ENCODE data around the gene MYH15.

MYH15 gene

DNA sequence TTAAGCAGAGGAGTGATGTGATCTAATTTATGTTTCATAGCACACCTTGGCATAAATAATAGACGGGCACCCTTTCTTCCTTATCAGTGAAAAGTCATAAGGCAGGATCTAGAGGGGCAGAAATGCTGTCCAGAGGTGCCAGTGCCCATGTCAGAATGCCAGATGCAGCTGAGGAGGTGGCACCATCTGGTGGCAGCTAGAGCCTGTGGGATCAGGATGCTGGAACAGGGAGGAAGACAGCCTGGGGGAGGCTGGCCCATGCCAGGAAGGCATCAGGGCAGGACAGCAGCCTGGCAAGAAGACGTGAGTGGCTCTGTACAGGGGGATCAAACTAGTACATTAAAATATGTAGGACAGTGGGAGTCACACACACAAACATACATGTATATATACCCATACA, 16.5 kb downstream of the MYH15 start:
- H4K8ac ChIP-seq (ENCODE audit: low read depth, low read length), result no peak overlapping the region
- no peaks in the 10 kb centered on the region for H3K27me3 ChIP-seq (ENCODE audit: control insufficient read depth in 3 of 3, insufficient read depth in 3 of 3, low read depth in 1 of 3, low read length in 3 of 3)
- peaks cover 0 to 2% of the 10 kb centered on the region in 2 donors for H3K36me3 ChIP-seq (replicated peaks in 1 of 2; ENCODE audit: control insufficient read depth in 2 of 2, insufficient read depth in 2 of 2, low read length in 2 of 2)
- H3K4me2 ChIP-seq (ENCODE audit: insufficient read depth, low read length, poor library complexity, severe bottlenecking), result no peak overlapping the region
- no peak overlapping the region for H3K4me3 ChIP-seq (ENCODE audit: low read length in 2 of 2)
- no peak overlapping the region for H2AK5ac ChIP-seq (ENCODE audit: low read depth, low read length)
- no peak overlapping the region for H3K23ac ChIP-seq (ENCODE audit: low read depth, low read length, poor library complexity)
- H2AFZ ChIP-seq (ENCODE audit: low read length), result no peak overlapping the region
- no peak overlapping the region for H4K91ac ChIP-seq (ENCODE audit: low read depth, low read length, poor library complexity)
- no peak overlapping the region for H3K27ac ChIP-seq (replicated peaks; ENCODE audit: low read length)
- H2BK5ac ChIP-seq (ENCODE audit: low read length), result no peak overlapping the region
- no peaks in the 10 kb centered on the region for H3K79me1 ChIP-seq (ENCODE audit: low read depth, low read length)
- H3K4me1 ChIP-seq (ENCODE audit: control insufficient read depth in 2 of 2, insufficient read depth in 1 of 2, low read depth in 1 of 2, low read length in 2 of 2), result no peaks in the 10 kb centered on the region
- WGBS, 2 donors (ENCODE audit: extremely low coverage in 2 of 2, insufficient read length in 2 of 2, insufficient replicate concordance in 1 of 2), result no CpG with 5 or more reads among the region's 2 CpGs
- H2BK12ac ChIP-seq (ENCODE audit: low read length), result no peak overlapping the region
- no peak overlapping the region for H3K9ac ChIP-seq (ENCODE audit: low read depth, low read length, poor library complexity)
- no peaks in the 10 kb centered on the region for H3K9me3 ChIP-seq (replicated peaks in 1 of 2; ENCODE audit: control insufficient read depth in 2 of 2, insufficient read depth in 1 of 2, low read depth in 1 of 2, low read length in 2 of 2)
- no peak overlapping the region for H2BK15ac ChIP-seq (ENCODE audit: low read length)
- no peak overlapping the region for H3K4ac ChIP-seq (ENCODE audit: low read length)
- no peak for DNase-seq (ENCODE audit: low spot score)
- no peak overlapping the region for H3K14ac ChIP-seq (ENCODE audit: low read length)
- no peak overlapping the region for H3K18ac ChIP-seq (ENCODE audit: low read length)
- no peak overlapping the region for H2BK120ac ChIP-seq (ENCODE audit: low read depth, low read length)

DNA sequence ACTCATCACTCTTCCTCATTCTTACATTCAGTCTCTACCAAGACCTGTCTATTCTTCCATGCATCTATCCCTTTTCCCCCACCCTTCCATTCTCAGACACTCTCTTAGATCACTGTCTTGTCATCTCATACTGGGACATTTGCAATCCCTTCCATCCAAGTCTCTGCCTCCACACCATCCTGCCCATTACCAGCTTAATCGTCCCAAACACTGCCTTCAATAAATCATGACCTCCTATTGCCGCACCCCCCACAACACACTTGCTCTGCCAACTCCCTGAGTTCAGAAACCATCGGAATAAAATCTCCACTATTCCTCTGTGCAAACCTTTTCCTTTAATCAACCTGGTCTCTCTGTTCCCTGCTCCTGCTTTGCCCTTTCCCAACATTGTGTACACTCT, 18.9 kb downstream of the MYH15 start:
- Histone ChIP-seq H3K4me3 (ENCODE audit: low read length in 2 of 2) (no peak overlapping the region), H2BK5ac (ENCODE audit: low read length) (no peak overlapping the region), H3K4ac (ENCODE audit: low read length) (no peak overlapping the region), H3K4me2 (ENCODE audit: insufficient read depth, low read length, poor library complexity, severe bottlenecking) (no peak overlapping the region), H2AFZ (ENCODE audit: low read length) (no peak overlapping the region), H3K23ac (ENCODE audit: low read depth, low read length, poor library complexity) (no peak overlapping the region), H2AK5ac (ENCODE audit: low read depth, low read length) (no peak overlapping the region), H3K18ac (ENCODE audit: low read length) (no peak overlapping the region), H3K9ac (ENCODE audit: low read depth, low read length, poor library complexity) (no peak overlapping the region), H3K4me1 (ENCODE audit: control insufficient read depth in 2 of 2, insufficient read depth in 1 of 2, low read depth in 1 of 2, low read length in 2 of 2) (peaks cover 2 to 12% of the 10 kb centered on the region in 2 donors), H2BK15ac (ENCODE audit: low read length) (no peak overlapping the region), H3K9me3 (replicated peaks in 1 of 2; ENCODE audit: control insufficient read depth in 2 of 2, insufficient read depth in 1 of 2, low read depth in 1 of 2, low read length in 2 of 2) (no peaks in the 10 kb centered on the region), H3K27ac (replicated peaks; ENCODE audit: low read length) (no peak overlapping the region), H3K27me3 (ENCODE audit: control insufficient read depth in 3 of 3, insufficient read depth in 3 of 3, low read depth in 1 of 3, low read length in 3 of 3) (no peaks in the 10 kb centered on the region), H4K8ac (ENCODE audit: low read depth, low read length) (no peak overlapping the region), H2BK12ac (ENCODE audit: low read length) (no peak overlapping the region), H3K14ac (ENCODE audit: low read length) (no peak overlapping the region), H3K79me1 (ENCODE audit: low read depth, low read length) (no peaks in the 10 kb centered on the region), H4K91ac (ENCODE audit: low read depth, low read length, poor library complexity) (no peak overlapping the region), H2BK120ac (ENCODE audit: low read depth, low read length) (no peak overlapping the region), H3K36me3 (replicated peaks in 1 of 2; ENCODE audit: control insufficient read depth in 2 of 2, insufficient read depth in 2 of 2, low read length in 2 of 2) (peaks cover 0 to 2% of the 10 kb centered on the region in 2 donors)
- no peak for DNase-seq (ENCODE audit: low spot score)
- WGBS, 2 donors (ENCODE audit: extremely low coverage in 2 of 2, insufficient read length in 2 of 2, insufficient replicate concordance in 1 of 2), result no CpG with 5 or more reads among the region's 3 CpGs

DNA sequence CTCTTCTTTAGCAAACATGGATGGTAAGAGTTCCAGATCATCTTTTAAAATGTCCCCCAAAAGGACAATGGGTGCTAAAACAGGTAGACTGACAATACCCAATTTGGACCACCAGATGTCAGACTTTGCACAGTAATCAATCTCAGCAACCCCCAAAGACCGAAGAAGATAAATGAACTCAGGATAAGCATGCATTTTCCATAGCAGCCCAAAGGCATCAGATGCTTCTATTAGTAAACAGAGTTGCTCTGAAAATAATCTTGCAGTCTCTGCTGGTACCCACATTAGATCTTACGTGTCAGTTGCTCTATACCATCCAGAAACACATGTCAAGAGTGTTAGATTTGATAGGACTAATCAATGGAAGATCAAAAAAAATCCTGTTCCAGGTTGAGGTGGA, 20.6 kb downstream of the MYH15 start:
- Histone ChIP-seq H2BK12ac (ENCODE audit: low read length) (no peak overlapping the region), H2AK5ac (ENCODE audit: low read depth, low read length) (no peak overlapping the region), H3K9me3 (replicated peaks in 1 of 2; ENCODE audit: control insufficient read depth in 2 of 2, insufficient read depth in 1 of 2, low read depth in 1 of 2, low read length in 2 of 2) (no peaks in the 10 kb centered on the region), H2BK5ac (ENCODE audit: low read length) (no peak overlapping the region), H3K14ac (ENCODE audit: low read length) (no peak overlapping the region), H3K27me3 (ENCODE audit: control insufficient read depth in 3 of 3, insufficient read depth in 3 of 3, low read depth in 1 of 3, low read length in 3 of 3) (no peaks in the 10 kb centered on the region), H3K36me3 (replicated peaks in 1 of 2; ENCODE audit: control insufficient read depth in 2 of 2, insufficient read depth in 2 of 2, low read length in 2 of 2) (peaks cover 0 to 2% of the 10 kb centered on the region in 2 donors), H3K4me2 (ENCODE audit: insufficient read depth, low read length, poor library complexity, severe bottlenecking) (no peak overlapping the region), H3K4me3 (ENCODE audit: low read length in 2 of 2) (no peak overlapping the region), H3K79me1 (ENCODE audit: low read depth, low read length) (no peaks in the 10 kb centered on the region), H3K9ac (ENCODE audit: low read depth, low read length, poor library complexity) (no peak overlapping the region), H2BK15ac (ENCODE audit: low read length) (no peak overlapping the region), H4K91ac (ENCODE audit: low read depth, low read length, poor library complexity) (no peak overlapping the region), H3K27ac (replicated peaks; ENCODE audit: low read length) (no peak overlapping the region), H2BK120ac (ENCODE audit: low read depth, low read length) (no peak overlapping the region), H3K4me1 (ENCODE audit: control insufficient read depth in 2 of 2, insufficient read depth in 1 of 2, low read depth in 1 of 2, low read length in 2 of 2) (peaks cover 7 to 22% of the 10 kb centered on the region in 2 donors), H3K18ac (ENCODE audit: low read length) (no peak overlapping the region), H2AFZ (ENCODE audit: low read length) (peak overlapping the region; percentile 10), H4K8ac (ENCODE audit: low read depth, low read length) (no peak overlapping the region), H3K23ac (ENCODE audit: low read depth, low read length, poor library complexity) (no peak overlapping the region), H3K4ac (ENCODE audit: low read length) (no peak overlapping the region)
- WGBS, 2 donors (ENCODE audit: extremely low coverage in 2 of 2, insufficient read length in 2 of 2, insufficient replicate concordance in 1 of 2), result no CpG with 5 or more reads among the region's 2 CpGs
- DNase-seq (ENCODE audit: low spot score), result peak; percentile 64

DNA sequence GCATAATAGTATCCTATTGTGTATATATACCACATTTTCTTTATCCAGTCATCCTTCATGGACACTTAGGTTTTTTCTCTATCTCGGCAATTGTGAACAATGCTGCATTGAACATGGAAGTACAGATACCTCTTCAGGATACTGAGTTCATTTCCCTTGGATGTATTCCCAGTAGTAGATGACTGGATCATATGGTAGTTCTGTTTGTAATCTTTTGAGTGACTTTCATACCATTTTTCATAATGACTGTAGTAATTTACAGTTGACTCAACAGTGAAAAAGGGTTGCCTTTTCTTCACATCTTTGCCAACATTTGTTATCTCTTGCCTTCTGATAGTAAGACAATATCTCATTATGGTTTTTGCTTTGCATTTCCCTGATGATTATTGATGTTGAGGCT, 21.8 kb downstream of the MYH15 start:
- H3K79me1 ChIP-seq (ENCODE audit: low read depth, low read length), result no peaks in the 10 kb centered on the region
- no peak overlapping the region for H3K23ac ChIP-seq (ENCODE audit: low read depth, low read length, poor library complexity)
- H3K27me3 ChIP-seq (ENCODE audit: control insufficient read depth in 3 of 3, insufficient read depth in 3 of 3, low read depth in 1 of 3, low read length in 3 of 3), result no peaks in the 10 kb centered on the region
- no peak overlapping the region for H3K18ac ChIP-seq (ENCODE audit: low read length)
- no peak overlapping the region for H4K91ac ChIP-seq (ENCODE audit: low read depth, low read length, poor library complexity)
- DNase-seq (ENCODE audit: low spot score), result no peak
- H3K4me2 ChIP-seq (ENCODE audit: insufficient read depth, low read length, poor library complexity, severe bottlenecking), result no peak overlapping the region
- no peaks in the 10 kb centered on the region for H3K9me3 ChIP-seq (replicated peaks in 1 of 2; ENCODE audit: control insufficient read depth in 2 of 2, insufficient read depth in 1 of 2, low read depth in 1 of 2, low read length in 2 of 2)
- H2BK15ac ChIP-seq (ENCODE audit: low read length), result no peak overlapping the region
- no peak overlapping the region for H2BK12ac ChIP-seq (ENCODE audit: low read length)
- no peak overlapping the region for H3K4me3 ChIP-seq (ENCODE audit: low read length in 2 of 2)
- H3K27ac ChIP-seq (replicated peaks; ENCODE audit: low read length), result no peak overlapping the region
- WGBS, 2 donors (ENCODE audit: extremely low coverage in 2 of 2, insufficient read length in 2 of 2, insufficient replicate concordance in 1 of 2), result no CpG with 5 or more reads among the region's 1 CpG
- H3K9ac ChIP-seq (ENCODE audit: low read depth, low read length, poor library complexity), result no peak overlapping the region
- no peak overlapping the region for H2AFZ ChIP-seq (ENCODE audit: low read length)
- H4K8ac ChIP-seq (ENCODE audit: low read depth, low read length), result no peak overlapping the region
- peaks cover 7 to 22% of the 10 kb centered on the region in 2 donors for H3K4me1 ChIP-seq (ENCODE audit: control insufficient read depth in 2 of 2, insufficient read depth in 1 of 2, low read depth in 1 of 2, low read length in 2 of 2)
- H3K36me3 ChIP-seq (replicated peaks in 1 of 2; ENCODE audit: control insufficient read depth in 2 of 2, insufficient read depth in 2 of 2, low read length in 2 of 2), result peaks cover 0 to 2% of the 10 kb centered on the region in 2 donors
- no peak overlapping the region for H3K14ac ChIP-seq (ENCODE audit: low read length)
- H3K4ac ChIP-seq (ENCODE audit: low read length), result no peak overlapping the region
- no peak overlapping the region for H2AK5ac ChIP-seq (ENCODE audit: low read depth, low read length)
- no peak overlapping the region for H2BK5ac ChIP-seq (ENCODE audit: low read length)
- no peak overlapping the region for H2BK120ac ChIP-seq (ENCODE audit: low read depth, low read length)
